GM21529 (cell line): ENCODE results near the gene ZNF581.
A peak's percentile ranks its signal among the peaks of the same experiment; 100 is the strongest.

Source experiments
- ATAC-seq: cut with Tn5 transposase; IDR thresholded peaks from one replicate; pipeline ENCODE4 v1.9.1; 2021; ENCODE audit not compliant: unreplicated experiment

Gene ZNF581

GRCh38 chr19:55647732-55648584 lies 4.5 kb downstream of the ZNF581 start, which contains the start of gene CCDC106:
TSS of gene CCDC106 (plus strand) at chr19:55648212. CDS start at chr19:55649047, 835 bp downstream.
- no peak for ATAC-seq

GRCh38 chr19:55648585-55649267 lies 5.3 kb downstream of the ZNF581 start:
- no peak for ATAC-seq

- ATAC-seq: no peak
Observed at GRCh38 chr19:55649268-55650125, 6.0 kb downstream of the ZNF581 start.

GRCh38 chr19:55650126-55650557 lies 6.7 kb downstream of the ZNF581 start:
- ATAC-seq: no peak

- ATAC-seq: no peak
Observed at GRCh38 chr19:55650602-55651230, 7.3 kb downstream of the ZNF581 start.

- ATAC-seq: no peak
Observed at GRCh38 chr19:55651236-55651635, 7.8 kb downstream of the ZNF581 start.

- ATAC-seq: no peak
Observed at GRCh38 chr19:55652311-55653128, 9.1 kb downstream of the ZNF581 start.

GRCh38 chr19:55653651-55654322 lies 10.3 kb downstream of the ZNF581 start:
- peak; percentile 36 for ATAC-seq

- ATAC-seq: peak; percentile 55
Observed at GRCh38 chr19:55654323-55654867, 10.9 kb downstream of the ZNF581 start.

GRCh38 chr19:55654868-55655647 lies 11.6 kb downstream of the ZNF581 start, which contains the start of gene U2AF2:
TSS of gene U2AF2 (plus strand) at chr19:55655035. CDS start at chr19:55655105, 70 bp downstream.
- peak; percentile 32 for ATAC-seq

GRCh38 chr19:55655648-55656040 lies 12.2 kb downstream of the ZNF581 start:
- ATAC-seq: no peak

GRCh38 chr19:55656552-55656951 lies 13.1 kb downstream of the ZNF581 start:
- ATAC-seq: no peak

- no peak for ATAC-seq
Observed at GRCh38 chr19:55656988-55657747, 13.7 kb downstream of the ZNF581 start.

GRCh38 chr19:55658846-55659459 lies 15.5 kb downstream of the ZNF581 start:
- ATAC-seq: no peak

GRCh38 chr19:55659822-55660221 lies 16.4 kb downstream of the ZNF581 start:
- no peak for ATAC-seq

GRCh38 chr19:55660404-55660803 lies 17.0 kb downstream of the ZNF581 start:
- no peak for ATAC-seq

GRCh38 chr19:55660991-55661390 lies 17.5 kb downstream of the ZNF581 start:
- no peak for ATAC-seq
